GM10266 (cell line): Measurements from ENCODE around the gene NOP9.

ENCODE experiments used
- DNase-seq: peaks from one replicate; pipeline ENCODE4 v3.0.0; 2012; ENCODE audit errors: extremely low spot score
- CTCF ChIP-seq: IDR thresholded peaks from 2 replicates; pipeline ENCODE4 v1.5.1; 2012; ENCODE audit warnings: mild to moderate bottlenecking, low read depth; ENCODE audit not compliant: control insufficient read depth, insufficient read depth; ENCODE audit errors: missing control alignments

The NOP9 gene

GRCh38 chr14:24299255-24300191, at the start of gene NOP9, which contains the start of gene DHRS1:
TSS of gene NOP9 (plus strand) at chr14:24299850. CDS start at chr14:24299955, 105 bp downstream.
TSS of gene DHRS1 (minus strand) at chr14:24299780. CDS start at chr14:24299106, 674 bp downstream.
- DNase-seq, result peak; percentile 95
- TF ChIP-seq CTCF, result no peak

GRCh38 chr14:24250354-24250753, 49.3 kb upstream of the NOP9 start:
- DNase-seq, result no peak
- TF ChIP-seq CTCF, result no peak

GRCh38 chr14:24251880-24252288, 47.8 kb upstream of the NOP9 start:
- DNase-seq, result no peak
- TF ChIP-seq CTCF, result no peak

GRCh38 chr14:24252289-24253124, 47.1 kb upstream of the NOP9 start:
- no peak for TF ChIP-seq CTCF
- DNase-seq, result no peak

- no peak for DNase-seq
Observed at GRCh38 chr14:24253936-24254335, 45.7 kb upstream of the NOP9 start.

More at GRCh38 chr14:24253936-24254335, 45.7 kb upstream of the NOP9 start:
- no peak for TF ChIP-seq CTCF
